ENCODE measurements around the gene TBXAS1.

TBXAS1 gene

DNA sequence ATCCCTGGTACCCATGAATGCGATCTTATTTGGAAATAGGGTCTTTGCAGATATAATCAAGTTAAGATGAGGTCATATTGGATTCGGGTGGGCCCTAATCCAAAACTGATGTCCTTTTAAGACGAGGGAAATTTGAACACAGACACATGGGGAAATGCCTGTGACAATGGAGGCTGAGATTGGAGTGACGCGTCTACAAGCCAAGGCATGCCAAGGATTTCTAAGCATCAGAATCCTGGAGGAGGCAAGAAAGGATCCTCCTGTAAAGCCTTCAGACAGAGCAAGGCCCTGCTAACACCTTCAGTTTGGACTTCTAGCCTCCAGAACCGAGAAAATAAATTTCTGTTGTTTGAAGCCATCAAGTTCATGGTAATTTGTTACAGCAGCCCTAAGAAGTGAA is 215.2 kb downstream of the TBXAS1 start:
- no peaks in the 10 kb centered on the region for H3F3A ChIP-seq (ENCODE audit: low read depth)
- no peaks in the 10 kb centered on the region for H3K27me3 ChIP-seq (ENCODE audit: insufficient read depth, low read length, poor library complexity, severe bottlenecking)
- no peak overlapping the region for H2AFZ ChIP-seq (ENCODE audit: low read length)
- H3K9me2 ChIP-seq (replicated peaks; ENCODE audit: low read depth, low read length): no peaks in the 10 kb centered on the region
- TF ChIP-seq EZH2phosphoT487 (IDR thresholded peaks at IDR 0.05; ENCODE audit: borderline replicate concordance): no peak
- no peak for TF ChIP-seq CTCF (conservative IDR thresholded peaks at IDR 0.05; ENCODE audit: low read length)
- peaks cover 51% of the 10 kb centered on the region for H3K36me3 ChIP-seq (ENCODE audit: insufficient read depth, low read length)
- H3K9ac ChIP-seq (ENCODE audit: low read depth, low read length, poor library complexity, severe bottlenecking): no peak overlapping the region
- no peaks in the 10 kb centered on the region for H3K9me3 ChIP-seq (ENCODE audit: insufficient read depth, low read depth, low read length)
- no peaks in the 10 kb centered on the region for H4K20me1 ChIP-seq (ENCODE audit: insufficient read depth, low read length, poor library complexity, severe bottlenecking)
- H3K79me2 ChIP-seq (ENCODE audit: insufficient read depth, low read length): no peaks in the 10 kb centered on the region
- no peak overlapping the region for H3K4me3 ChIP-seq (ENCODE audit: low read length, poor library complexity, severe bottlenecking)
- no peaks in the 10 kb centered on the region for H3K4me1 ChIP-seq (ENCODE audit: insufficient read depth, low read length, poor library complexity, severe bottlenecking)
- no peak overlapping the region for H3K4me2 ChIP-seq (ENCODE audit: low read depth, low read length, poor library complexity, severe bottlenecking)

DNA sequence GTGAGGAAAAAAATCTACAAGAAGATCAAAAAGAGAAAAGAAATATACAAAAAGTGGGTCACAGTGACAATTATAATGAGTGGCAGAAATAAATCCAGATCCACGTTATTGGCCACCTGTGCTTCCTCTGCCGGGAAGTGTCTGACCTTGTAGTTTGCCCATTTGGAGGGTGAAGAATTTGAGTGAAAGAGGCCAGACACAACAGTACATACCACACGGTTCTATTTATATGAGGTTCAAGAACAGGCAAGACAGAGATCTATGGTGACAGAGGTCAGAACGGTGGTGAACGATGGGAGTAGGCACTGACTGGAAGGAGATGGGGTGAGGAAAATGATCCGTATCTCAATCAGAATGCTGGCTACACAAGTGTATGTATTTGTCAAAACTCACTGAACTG is 216.6 kb downstream of the TBXAS1 start:
- no peak for TF ChIP-seq CTCF (conservative IDR thresholded peaks at IDR 0.05; ENCODE audit: low read length)
- no peak for TF ChIP-seq EZH2phosphoT487 (IDR thresholded peaks at IDR 0.05; ENCODE audit: borderline replicate concordance)
- H2AFZ ChIP-seq (ENCODE audit: low read length): no peak overlapping the region
- peaks cover 38% of the 10 kb centered on the region for H3K36me3 ChIP-seq (ENCODE audit: insufficient read depth, low read length)
- H3F3A ChIP-seq (ENCODE audit: low read depth): no peaks in the 10 kb centered on the region
- H3K9me3 ChIP-seq (ENCODE audit: insufficient read depth, low read depth, low read length): no peaks in the 10 kb centered on the region
- no peaks in the 10 kb centered on the region for H3K4me1 ChIP-seq (ENCODE audit: insufficient read depth, low read length, poor library complexity, severe bottlenecking)
- H3K4me3 ChIP-seq (ENCODE audit: low read length, poor library complexity, severe bottlenecking): no peak overlapping the region
- H3K4me2 ChIP-seq (ENCODE audit: low read depth, low read length, poor library complexity, severe bottlenecking): no peak overlapping the region
- H4K20me1 ChIP-seq (ENCODE audit: insufficient read depth, low read length, poor library complexity, severe bottlenecking): no peaks in the 10 kb centered on the region
- H3K9ac ChIP-seq (ENCODE audit: low read depth, low read length, poor library complexity, severe bottlenecking): no peak overlapping the region
- H3K9me2 ChIP-seq (replicated peaks; ENCODE audit: low read depth, low read length): no peaks in the 10 kb centered on the region
- no peaks in the 10 kb centered on the region for H3K27me3 ChIP-seq (ENCODE audit: insufficient read depth, low read length, poor library complexity, severe bottlenecking)
- H3K79me2 ChIP-seq (ENCODE audit: insufficient read depth, low read length): no peaks in the 10 kb centered on the region

- Histone ChIP-seq H3K79me2 (ENCODE audit: insufficient read depth, low read length) (no peaks in the 10 kb centered on the region), H4K20me1 (ENCODE audit: insufficient read depth, low read length, poor library complexity, severe bottlenecking) (no peaks in the 10 kb centered on the region), H3K36me3 (ENCODE audit: insufficient read depth, low read length) (peaks cover 34% of the 10 kb centered on the region; the same call in 1 of the 2 replicates), H3K4me3 (ENCODE audit: low read length, poor library complexity, severe bottlenecking) (no peak overlapping the region), H3F3A (ENCODE audit: low read depth) (no peaks in the 10 kb centered on the region), H3K4me2 (ENCODE audit: low read depth, low read length, poor library complexity, severe bottlenecking) (no peak overlapping the region), H3K9me3 (ENCODE audit: insufficient read depth, low read depth, low read length) (no peaks in the 10 kb centered on the region), H3K9ac (ENCODE audit: low read depth, low read length, poor library complexity, severe bottlenecking) (no peak overlapping the region), H3K9me2 (replicated peaks; ENCODE audit: low read depth, low read length) (no peaks in the 10 kb centered on the region), H2AFZ (ENCODE audit: low read length) (no peak overlapping the region), H3K4me1 (ENCODE audit: insufficient read depth, low read length, poor library complexity, severe bottlenecking) (no peaks in the 10 kb centered on the region), H3K27me3 (ENCODE audit: insufficient read depth, low read length, poor library complexity, severe bottlenecking) (no peaks in the 10 kb centered on the region)
- TF ChIP-seq CTCF (conservative IDR thresholded peaks at IDR 0.05; ENCODE audit: low read length) (no peak), EZH2phosphoT487 (IDR thresholded peaks at IDR 0.05; ENCODE audit: borderline replicate concordance) (no peak)
Measured at GRCh38 chr7:140047197-140047596, 218.1 kb downstream of the TBXAS1 start.

Data from Loucy (cell line).